ENCODE results near the gene EHD1. TPM values are rescaled to one million over a fixed set of nuclear protein-coding genes. Genes with fewer than 3 reads are reported as not detected.

The EHD1 gene
- polyA plus RNA-seq, 1 donor = 133 TPM

DNA sequence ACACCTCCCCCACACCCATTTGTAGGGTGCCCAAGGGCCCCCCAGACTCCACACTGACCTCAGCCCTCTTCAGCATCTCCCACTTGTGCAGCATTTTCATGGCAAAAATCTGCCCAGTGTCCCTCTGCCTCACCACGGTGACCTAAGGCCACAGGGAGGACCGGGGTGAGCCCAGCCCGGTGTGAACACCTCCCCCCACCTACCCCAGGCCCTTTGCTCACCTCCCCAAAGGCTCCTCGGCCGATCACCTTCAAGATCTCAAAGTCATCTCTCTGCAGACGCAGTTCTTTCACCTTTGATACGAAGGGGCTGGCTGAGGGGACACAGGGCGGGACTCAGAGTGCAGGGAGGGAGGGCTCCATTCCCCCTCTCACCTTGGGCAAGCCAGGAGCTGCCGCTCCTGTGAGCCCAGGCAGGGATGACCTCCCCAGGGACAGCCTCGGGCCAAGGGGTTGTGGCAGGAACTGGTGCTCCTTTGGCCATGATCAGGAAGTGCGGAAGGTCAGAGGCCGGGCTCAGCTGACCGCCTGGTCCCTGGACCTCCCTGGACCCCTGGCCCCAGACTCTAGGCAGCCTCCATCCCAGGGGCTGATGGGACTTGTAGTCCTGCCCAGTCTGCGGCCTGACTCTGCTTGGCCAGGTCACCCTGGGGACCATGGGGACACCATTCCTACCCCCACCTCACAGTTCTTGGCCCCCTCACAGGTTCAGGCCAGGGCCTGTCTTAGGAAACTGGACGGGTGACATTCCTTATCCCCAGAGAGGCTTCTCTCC, 36.6 kb downstream of the EHD1 start:
- DNase-seq = no peak

DNA sequence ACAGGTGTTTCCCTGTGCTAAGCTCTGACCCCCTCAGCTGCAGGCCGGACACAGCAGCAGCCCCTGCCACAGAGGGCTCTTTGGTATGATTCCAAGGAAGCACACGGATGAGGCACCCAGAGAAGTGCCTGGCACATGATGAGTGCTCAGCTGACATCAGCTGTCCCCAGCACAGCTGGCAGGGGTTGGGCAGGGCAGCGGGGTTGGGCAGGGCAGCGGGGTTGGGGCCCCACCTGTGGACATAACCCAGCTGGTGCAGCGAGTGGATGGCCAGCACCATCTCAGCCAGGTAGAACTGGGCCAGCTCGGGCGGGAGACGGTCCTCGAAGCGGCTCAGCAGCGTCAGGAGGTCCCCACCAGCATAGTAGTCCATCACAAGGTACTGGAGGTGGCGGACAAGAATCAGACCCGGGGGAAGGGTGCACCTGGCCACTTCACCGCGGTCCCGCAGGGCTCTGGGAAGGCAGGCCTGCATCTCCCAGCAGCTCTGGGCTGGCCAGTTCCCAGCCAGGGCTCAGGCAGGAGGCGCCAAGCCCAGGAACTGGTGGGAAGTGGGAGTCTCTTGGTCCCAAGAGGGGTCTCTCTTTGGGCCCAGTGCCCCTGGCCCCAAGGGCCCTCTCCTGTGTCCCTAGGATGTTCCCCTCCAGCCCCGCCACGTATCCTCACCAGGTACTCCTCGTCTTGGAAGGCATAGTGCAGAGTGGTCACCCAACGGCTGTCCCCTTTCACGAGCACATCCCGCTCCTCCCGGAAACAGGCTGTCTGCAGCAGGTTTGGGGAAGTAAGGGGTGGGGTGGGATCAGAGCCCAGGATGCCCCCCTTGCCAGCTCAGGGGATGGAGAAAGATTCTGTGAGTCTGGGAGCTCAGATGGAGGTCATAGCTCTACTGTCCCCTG, 38.3 kb downstream of the EHD1 start:
- DNase-seq = no peak

DNA sequence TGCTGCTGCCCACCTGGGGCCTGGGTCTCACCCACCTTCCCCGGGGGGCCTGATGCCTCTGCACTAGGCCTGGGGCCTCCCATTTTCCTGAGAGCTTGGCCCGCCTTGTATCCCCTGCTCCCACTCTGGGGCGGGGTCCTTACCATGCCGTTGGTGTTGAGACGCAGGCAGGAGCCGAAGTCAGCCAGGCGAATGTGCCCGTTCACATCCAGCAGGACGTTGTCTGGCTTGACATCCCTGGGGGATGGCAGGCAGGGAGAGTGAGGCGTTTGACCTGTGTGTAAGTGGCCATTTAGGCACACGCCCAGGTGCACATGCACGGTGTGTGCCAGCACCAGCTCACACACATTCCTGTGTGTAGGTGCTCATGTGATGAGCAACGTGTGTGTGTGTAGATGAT, 39.1 kb downstream of the EHD1 start:
- no peak for DNase-seq

DNA sequence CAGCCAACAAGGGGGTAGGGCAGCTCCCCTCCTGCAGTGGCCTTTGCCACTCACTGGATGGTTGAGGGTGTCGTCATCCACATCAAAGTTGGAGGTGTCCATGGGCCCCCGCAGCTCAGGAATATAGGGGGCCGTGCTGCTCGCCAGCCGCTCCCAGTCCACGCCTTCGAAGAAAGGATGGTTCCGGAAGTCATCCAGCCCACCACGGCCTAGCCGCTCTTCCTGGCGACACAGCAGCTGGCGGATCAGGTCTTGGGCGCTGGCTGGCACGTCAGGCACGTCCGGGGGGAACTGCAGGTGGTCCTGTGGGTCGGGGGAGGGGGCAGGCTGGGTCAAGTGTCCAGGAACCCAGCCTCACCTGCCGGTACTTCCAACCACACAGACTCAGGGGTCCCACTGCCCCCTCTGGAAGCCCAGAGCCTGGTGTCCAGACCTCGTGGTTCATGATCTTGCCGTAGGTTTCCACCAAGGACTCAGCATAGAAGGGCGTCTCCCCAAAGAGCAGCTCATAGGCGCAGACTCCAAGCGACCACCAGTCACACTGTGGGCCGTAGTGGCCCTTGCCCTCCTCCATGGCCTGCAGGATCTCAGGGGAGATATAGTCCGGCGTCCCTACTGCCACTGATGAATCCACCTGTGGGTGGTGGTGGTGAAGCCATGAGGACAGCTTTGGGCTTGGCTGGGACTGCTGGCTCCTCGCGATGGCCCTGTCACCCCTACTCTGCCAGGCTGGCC, 39.7 kb downstream of the EHD1 start:
- DNase-seq = no peak

GRCh38 chr11:64837887-64838351, 40.5 kb downstream of the EHD1 start:
- no peak for DNase-seq

- no peak for DNase-seq
Observed at GRCh38 chr11:64836448-64837072, 41.9 kb downstream of the EHD1 start.

GRCh38 chr11:64835616-64836447, 42.6 kb downstream of the EHD1 start:
- no peak for DNase-seq

- no peak for DNase-seq
Observed at GRCh38 chr11:64834723-64835615, 43.5 kb downstream of the EHD1 start.

- no peak for DNase-seq
Observed at GRCh38 chr11:64834031-64834722, 44.2 kb downstream of the EHD1 start.

DNA sequence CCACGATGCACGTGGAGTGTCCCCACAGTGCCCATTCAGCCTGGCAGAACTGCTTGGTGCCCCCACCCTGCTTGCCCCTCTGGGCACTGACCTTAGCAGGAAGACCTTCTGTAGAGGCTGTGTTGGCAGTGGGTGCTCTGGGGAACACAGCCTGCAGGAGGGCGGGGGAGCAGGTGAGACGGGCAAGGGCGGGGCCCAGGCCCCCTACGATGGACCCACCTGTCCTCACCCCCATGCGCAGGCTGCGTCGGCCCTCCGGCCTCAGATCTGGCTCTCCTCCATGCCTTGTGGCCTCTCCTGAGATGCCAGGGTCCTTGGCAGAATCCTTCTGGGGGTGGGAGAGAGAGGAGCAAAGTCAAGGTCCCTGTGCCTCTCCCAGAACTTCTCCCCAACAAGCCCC, 44.9 kb downstream of the EHD1 start:
- no peak for DNase-seq

DNA sequence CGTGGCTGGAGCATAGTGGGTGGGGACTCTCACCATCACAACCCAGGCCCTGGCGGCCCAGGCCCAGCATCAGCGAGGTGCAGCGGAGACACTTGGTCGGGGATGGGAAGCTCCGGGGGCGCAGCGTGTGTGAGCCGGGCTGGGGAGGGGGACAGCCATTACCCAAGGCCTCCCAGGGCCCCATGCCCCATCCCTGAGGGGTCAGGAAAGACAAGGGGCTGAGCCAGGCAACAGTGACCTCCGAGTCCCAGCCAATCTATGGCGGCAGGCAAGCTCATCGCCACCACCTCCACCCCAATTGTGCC, 45.3 kb downstream of the EHD1 start:
- no peak for DNase-seq

DNA sequence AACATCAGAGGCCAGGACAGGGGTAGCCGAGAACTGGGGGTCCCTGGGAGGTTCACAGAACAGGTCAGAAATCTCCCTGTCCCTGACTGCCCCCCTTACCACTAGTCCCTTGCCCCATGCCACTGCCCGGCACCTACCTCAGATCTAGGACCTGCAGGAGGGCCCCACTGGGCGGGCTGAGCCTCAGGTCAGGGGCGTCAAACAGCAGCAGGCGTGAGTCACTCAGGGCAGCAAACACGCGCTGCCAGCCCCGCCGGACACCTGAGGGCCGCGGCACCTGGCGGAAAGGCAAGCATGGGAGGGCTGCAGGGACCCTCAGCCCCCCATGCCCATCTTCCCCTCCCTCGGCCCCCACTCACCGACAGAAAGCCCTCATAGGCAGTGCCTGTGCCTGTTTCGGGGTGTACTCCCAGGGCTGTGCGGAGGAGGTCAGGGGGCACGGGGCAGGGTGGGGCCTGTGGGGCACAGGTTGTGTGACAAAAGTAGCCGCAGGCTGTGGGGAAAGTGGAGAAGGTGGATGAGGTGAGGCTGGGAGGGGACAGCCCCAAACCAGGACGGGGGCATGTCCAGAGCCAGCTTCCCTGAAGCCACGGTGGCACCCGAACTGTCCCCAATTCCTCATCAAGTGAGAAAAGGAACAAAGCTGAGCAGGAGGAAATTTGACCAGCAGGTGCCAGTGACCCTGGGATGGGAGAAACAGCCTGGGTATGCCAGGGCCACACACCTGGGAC, 45.8 kb downstream of the EHD1 start:
- no peak for DNase-seq

DNA sequence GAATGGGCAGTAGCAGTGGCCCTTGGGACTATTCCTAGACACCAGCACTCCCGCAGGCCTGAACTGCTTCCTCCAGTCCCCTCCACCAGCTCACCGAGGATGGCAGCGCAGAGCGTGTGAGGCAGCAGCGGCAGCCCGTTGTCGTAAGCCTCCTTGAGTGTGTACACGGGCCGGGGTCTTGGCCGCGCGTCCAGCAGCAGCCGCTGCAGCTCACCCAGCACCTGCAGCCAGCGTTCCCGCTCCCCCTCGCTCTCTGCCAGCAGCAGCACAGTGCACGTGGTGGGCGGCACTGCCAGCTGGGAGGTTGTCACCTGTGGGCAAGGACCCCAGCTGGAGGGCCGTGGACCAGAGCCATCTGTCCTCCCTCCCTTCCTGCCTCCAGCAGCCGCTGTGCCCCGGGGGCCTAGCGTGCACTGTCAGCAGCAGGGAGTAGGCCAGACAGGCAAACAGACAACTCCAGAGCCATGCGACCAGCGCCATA, 47.0 kb downstream of the EHD1 start:
- DNase-seq = no peak

- DNase-seq = no peak
Observed at GRCh38 chr11:64829536-64830251, 48.7 kb downstream of the EHD1 start.

GRCh38 chr11:64827451-64827839, 51.0 kb downstream of the EHD1 start:
- DNase-seq = no peak

DNA sequence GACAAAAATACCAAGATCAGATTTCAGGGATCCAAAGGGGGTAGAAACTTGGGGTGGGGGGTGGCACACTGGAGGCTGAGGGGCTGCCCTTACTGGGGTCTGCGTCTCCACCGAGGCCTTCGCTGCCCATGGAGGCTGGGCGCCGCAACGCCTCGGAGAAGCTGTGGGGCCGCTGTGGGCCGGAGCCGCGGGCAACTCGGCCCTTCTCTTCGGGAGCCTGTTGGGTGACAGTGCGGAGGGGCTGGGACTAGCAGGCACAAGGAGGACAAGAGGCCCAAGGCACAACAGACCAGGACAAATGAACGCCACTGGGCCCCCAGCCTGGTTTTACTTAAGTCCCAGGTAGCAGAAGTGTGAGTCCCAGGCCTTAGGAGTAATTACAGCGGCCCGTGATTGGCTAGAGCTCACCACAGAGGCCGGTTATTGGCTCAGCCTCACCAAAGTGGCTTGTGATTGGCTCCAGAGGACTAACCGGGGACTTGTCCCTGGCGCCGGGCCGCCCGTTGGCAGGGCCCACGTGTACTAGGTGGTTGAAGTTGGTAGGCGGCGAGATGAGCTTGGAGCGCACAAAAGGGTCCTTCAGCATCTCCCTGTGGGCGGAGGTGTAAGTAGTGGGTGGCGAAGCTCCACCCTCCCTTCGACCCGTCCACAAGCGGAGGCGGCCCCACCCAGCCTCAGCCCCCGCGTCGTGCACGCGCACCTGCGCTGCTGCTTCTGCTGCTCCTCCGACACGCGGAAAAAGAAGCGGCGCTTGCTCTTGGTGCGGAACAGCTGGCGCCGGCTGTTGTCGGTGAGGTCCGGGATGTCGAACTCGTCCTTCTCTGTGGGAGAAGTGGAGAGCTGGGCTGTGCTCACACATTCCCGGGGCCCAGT, 51.6 kb downstream of the EHD1 start:
- DNase-seq = no peak

GRCh38 chr11:64826062-64826461, 52.4 kb downstream of the EHD1 start:
- DNase-seq = no peak

Data from hindlimb muscle (tissue), 1 donor.